Measurements from ENCODE around the gene C9orf152.

Gene C9orf152

DNA sequence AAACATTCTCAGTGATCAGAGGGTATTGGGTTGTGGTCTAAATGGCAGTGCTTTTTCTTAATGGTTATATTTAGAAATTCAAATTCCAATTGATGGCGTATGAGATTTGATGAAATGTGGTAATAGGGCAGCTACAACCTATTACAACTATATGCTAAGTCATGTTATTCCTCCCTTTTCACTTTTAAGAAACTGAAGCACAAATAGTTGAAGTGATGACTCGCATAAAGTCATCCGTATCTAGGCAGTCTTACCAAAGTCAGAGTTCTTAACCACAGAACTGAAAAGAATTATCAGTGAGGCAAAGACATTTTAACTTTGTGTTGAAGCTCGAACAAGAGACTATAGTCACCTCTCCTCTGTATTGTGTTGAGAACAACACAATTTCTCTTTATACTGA is 28.2 kb downstream of the C9orf152 start:
- no peak for DNase-seq

DNA sequence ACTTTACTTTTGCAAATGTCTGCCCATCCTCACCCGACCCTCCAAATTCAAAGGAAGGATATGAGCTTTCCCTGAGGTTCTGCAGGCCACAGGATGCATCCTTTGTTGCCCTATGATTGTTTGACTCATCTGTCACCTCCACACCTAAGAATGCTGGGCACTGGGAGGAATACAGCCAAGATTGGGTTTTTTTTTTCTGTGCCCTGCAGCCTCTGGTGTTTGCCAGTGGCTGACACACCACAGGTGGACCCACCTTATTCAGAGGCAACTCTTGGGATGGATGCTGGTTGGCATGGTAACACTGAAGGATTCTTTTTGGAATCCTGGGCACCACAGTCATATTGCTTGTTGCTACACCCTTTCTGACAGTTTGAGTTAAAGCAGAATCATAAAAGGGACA is 29.7 kb downstream of the C9orf152 start:
- DNase-seq, result no peak

DNA sequence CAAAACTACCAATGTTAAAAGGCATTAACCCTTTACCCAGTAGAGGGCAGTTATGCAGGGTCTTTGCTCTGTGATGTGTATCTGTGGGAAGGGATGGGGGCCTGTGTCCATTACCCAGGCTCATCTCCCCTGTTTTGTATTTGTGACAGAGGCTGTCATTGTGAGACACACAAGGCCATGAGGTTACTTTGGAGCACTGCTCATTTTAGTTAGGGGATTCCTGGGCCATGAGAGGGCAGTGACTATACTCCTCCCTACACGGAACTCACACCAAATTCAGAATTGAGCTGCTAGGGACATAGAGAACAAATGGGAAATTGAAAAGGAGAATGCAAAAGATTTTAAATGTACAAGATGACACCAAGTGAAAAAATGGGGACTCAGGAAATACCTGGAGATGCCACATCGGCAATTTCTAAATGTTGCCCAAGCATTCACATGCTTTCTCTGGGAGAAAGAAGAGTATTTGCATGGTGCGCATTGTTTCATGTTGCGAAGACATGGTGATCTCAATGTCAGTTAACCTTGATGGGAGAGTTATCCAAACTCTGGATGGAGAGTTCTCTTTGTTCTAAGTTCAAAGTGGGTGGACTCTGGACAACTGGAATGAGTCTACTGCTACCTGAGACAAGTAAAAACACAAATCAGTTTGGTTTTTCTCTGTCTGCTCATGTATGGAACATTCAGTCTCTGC is 32.5 kb downstream of the C9orf152 start:
- DNase-seq, result no peak

DNA sequence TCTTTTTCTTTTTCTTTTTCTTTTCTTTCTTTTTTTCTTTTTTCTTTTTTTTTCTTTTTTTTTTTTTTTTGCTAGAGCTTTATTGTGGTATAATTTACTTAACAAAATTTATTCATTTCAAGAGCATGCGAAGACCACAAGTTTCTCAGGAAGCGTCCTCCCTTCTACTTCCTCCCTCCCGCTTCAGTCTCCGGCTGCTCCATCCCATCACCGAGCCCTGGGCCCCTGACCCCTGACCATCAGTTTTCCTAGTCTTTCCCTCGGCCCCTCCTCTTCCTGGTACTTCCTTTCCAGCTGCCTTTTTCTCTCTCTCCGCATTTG is 34.7 kb downstream of the C9orf152 start:
- no peak for DNase-seq

DNA sequence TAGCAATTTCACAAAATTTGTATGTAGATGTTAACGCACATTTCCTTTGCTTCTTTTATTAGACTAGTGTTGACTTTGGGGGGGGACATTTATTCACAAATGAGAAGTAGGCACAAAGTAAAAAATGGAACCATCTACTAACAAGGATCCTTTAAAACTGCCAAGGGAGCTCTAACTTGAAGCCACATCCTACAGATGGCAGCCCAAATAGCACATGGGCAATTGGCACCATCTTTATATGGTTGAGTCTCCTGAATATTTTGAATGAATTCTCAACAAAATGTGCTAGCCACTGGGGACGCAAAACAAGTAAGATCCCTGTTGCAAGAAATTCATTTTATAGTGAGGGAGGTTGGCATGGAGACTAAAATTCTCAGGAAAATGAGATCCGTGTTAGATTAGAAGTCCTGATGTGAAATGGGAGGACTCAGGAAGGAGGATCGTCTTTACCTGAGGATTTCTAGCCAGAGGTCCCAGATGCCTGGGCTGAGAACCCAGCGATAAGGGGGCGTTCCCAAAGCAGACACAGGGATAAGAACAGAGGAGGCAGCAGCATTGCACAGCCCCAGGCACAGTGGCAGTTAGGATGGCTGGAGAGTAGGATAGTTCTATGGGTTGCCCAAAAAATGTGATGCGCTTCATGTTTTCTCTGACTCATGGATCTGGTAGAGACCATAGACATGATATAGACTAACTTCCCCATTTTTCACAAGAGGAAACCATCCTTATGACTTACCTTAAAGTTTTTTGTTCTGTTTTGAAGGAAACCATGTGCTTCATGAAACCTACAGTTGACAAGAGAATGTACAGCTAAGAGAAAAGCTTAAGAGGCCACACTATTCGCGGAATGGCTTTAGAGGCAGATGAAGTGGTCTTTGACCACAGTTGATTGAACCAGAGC is 37.4 kb downstream of the C9orf152 start:
- DNase-seq, result no peak

DNA sequence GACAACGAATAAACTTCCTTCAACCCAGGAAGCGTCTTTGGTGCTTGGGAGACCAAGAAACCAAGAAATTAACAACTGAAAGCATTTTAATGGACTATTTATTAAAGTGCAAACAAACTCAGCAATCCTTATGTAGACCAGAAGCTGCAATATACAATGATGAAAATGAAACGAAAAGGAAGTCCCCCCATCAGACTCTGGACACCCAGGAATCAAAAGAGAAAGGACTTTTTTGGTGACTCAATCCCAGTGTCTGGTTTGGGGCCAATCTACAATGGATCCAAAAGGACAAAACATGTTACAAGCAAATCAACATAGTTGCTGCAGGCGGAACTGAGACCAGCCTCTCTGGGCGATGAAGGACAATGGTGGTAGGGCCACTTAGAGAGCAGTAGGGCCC is 39.5 kb downstream of the C9orf152 start:
- DNase-seq, result no peak

DNA sequence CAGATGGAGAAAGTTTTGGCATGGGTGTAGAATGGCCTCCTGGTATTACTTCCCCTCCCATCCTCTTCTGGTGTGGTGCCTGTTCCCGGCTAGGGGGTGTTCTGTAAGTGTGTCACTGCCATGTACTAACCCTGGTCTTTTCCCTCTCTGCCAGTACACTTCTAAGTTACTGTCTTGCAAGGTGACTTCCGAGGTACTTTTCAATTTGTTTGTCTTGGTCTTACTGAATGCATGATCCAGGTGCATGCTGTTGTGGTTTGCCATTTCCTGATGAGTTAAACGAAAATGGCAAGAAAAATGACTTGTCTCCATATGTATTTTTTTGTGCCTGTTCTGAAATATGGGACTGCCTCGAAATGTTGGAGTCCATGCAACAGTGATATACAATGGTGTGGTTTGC is 46.0 kb downstream of the C9orf152 start:
- no peak for DNase-seq

DNA sequence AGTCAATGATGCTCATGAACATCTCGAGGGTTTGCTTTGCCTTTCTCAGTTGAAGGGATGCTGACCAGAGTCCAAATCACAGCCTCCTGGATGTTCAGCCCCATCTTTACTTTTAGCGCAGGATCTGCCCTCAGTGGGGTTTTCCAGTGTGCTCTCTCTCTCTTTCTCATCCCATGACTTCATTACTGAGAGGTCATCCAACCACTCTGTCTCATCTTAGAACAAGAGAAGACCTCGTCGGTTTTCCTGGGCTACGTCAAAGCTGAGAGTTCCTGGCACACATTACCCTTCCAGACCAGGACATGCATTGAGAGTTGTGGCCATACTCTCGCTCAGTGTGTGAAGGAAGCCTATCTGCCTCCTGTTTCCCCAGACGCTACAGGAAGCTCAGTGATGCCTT is 47.3 kb downstream of the C9orf152 start:
- no peak for DNase-seq

DNA sequence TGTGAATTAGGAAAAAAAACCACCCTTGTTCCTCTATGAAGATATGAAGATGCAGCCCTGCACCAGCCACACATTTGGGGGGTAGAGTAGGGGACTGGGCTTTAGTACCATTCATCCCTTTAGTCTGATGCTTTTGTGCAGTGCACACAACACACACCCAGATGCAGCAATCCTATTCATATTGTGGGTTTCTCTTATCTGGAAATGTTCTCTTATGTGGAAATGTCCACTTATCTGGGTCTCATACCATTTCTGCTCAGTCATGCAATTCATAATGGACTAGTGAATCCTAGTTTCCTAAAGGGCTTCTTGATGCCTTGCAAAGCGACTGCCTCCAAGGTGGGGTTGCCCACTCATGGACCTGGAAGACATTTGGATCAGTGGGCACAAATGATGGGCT is 47.8 kb downstream of the C9orf152 start:
- no peak for DNase-seq

DNA sequence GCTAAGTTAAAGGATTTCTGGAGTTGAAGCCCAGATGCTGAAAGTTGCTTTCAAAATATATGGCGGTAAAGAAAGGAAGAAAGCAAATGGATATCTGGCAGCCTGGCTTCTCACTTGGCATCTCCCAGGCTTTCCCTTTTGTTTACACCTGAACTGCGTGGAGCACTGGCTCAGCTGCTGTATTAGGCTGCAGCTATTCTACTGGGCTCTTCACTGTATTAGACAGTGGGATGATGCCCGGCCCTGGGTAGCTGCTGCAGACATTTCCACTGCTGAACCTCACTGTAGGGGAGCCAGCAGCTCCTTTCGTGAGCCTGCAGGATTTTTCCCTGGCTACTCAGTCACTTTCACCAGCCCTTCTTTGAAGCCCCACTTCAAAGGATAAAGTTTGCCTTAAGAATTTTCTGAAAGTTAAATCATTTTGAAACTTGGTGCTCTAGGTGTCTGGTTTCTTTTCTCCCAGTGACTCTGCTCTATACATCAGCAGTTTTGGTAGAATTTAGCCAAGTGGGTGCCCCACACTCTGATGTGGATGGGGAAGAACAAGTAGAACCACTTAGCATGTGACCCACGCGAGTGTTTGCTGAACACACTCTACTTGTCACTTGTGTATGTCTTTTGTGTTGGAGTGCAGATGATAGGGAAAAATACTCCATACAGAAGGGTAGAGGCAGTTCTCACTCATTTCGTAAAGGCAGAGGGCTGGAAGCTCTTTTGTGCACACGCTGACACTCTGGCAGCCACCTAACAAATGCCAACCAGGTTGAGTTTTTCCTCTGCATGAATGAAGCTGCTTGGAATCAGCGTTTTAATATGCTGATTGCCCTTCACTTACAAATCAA is 49.9 kb downstream of the C9orf152 start:
- DNase-seq, result no peak

DNA sequence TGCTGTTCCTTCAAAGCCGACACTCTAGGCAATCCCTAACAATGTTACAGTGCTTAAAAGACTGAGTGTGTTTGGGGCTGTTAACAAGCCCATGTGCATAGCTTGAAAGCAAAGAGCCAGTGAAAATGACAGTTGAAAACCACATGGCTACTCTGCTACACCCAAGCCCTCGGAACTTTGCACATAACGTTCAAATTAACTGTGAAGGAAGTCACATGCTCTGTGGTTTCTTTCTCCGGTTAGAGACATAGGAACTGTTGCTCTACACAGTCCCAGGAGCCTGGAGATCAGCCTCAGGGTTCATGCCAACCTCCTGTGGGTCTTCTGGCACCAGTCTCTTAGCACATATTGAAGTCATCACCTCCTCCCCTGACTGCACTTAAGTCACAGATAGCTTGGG is 51.1 kb downstream of the C9orf152 start:
- DNase-seq, result no peak

DNA sequence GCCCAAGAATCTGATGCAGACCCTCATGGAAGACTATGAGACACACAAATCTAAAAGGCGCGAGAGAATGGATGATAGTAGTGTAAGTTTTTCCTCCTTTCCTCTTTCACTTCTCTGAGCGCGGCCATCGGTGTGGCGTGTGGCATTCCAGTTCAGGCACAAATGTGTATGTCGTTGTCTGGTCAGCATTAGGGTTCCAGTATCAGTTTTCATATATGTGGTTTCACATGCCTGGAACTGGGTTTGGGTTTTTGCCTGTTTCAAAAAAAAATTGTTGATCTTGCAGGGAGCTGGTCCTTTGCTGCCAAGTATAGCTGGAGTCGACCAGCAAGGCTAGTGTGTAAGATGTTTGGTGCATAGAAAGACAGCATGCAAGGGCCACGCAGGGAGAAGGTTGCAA is 51.5 kb downstream of the C9orf152 start:
- no peak for DNase-seq

DNA sequence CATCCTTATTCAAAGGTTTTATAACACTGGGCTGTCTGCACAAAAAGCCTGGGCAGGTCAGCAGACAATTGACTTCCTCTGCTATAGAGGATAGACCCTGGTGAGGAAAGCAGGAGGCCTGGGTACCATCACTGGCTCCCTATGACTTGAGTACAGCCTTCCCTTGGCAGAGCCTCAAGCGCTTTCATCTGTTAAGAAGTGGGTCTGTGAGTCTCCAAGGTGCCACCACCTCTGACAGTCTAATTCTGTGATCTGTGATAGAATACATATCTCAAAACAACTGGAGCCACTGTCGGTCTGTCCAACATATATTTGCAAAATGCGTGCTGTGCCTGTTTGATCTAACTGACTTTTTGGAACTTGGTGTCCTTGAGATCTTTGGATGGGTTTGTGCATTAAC is 52.2 kb downstream of the C9orf152 start:
- no peak for DNase-seq

DNA sequence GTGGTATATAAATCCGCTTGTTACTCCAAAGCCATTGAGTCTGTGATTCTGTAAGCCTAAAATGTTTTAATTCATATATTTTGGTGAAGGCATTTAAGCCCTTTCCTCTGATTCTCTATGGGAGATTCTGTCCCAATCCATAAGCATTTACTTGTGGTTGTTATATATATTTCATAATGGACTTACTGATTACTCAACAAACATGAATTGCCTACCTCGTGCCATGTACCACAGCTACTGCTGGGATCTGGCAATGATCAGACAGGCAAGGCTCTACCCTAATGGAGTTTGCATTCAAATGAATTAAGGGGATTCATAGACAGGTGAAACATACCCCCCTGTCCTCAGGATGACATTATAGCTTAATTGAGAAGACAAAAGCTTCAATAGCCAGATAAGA is 54.5 kb downstream of the C9orf152 start:
- DNase-seq, result no peak

DNA sequence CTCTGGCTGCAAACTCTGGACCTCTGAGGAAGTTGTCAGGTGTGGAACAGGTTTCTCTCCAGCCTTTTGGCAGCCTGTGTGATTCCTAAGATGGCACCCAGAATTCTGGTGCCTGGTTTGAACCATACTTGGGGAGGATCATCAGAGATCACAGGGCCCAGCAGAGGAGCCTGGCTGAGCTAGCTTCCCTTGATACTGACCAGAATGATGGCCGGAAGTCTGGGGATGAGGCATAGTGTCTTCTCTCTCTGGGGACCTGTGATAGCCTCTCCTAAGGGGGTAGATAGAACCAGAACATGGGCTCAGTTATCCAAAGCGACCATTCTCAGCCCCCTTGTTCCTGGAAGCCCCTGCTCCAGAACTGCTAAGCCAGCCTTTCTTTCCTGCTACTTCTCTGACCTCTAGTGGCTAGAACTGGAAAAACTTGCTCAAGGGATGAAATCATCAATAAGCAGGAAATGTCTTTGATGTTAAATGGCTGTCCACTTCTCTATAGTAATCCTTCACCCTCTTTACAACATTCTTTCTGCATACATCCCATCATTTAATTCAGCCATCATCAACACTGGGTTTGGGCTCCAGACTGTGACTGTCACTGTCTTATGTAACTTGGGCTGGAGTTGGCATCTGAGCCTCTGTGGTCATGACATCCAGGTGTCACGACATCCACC is 55.1 kb downstream of the C9orf152 start:
- no peak for DNase-seq

Measured in right hindlimb (tissue), 1 donor.